NCI-H748 (cell line): ENCODE measurements around the gene SEMA4A.

Experiments used
- DNase-seq: peaks from one replicate; lab custom pipeline; 2025; ENCODE audit not compliant: unreplicated experiment; lab: John Stamatoyannopoulos, UW

Gene SEMA4A

DNA sequence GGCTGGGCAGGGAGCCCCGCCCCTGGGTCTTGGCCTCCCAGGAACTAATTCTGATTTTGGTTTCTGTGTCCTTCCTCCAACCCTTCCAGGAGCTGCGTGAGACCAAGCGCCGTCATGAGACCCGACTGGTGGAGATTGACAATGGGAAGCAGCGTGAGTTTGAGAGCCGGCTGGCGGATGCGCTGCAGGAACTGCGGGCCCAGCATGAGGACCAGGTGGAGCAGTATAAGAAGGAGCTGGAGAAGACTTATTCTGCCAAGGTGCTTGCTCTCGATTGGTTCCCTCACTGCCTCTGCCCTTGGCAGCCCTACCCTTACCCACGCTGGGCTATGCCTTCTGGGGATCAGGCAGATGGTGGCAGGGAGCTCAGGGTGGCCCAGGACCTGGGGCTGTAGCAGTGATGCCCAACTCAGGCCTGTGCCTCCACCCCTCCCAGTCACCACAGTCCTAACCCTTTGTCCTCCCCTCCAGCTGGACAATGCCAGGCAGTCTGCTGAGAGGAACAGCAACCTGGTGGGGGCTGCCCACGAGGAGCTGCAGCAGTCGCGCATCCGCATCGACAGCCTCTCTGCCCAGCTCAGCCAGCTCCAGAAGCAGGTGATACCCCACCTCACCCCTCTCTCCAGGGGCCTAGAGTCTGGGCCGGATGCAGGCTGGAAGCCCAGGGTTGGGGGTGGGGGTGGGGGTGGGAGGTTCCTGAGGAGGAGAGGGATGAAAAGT lies 18.5 kb upstream of the SEMA4A start:
- no peak for DNase-seq

- no peak for DNase-seq
Measured at GRCh38 chr1:156135930-156136871, 17.2 kb upstream of the SEMA4A start.

DNA sequence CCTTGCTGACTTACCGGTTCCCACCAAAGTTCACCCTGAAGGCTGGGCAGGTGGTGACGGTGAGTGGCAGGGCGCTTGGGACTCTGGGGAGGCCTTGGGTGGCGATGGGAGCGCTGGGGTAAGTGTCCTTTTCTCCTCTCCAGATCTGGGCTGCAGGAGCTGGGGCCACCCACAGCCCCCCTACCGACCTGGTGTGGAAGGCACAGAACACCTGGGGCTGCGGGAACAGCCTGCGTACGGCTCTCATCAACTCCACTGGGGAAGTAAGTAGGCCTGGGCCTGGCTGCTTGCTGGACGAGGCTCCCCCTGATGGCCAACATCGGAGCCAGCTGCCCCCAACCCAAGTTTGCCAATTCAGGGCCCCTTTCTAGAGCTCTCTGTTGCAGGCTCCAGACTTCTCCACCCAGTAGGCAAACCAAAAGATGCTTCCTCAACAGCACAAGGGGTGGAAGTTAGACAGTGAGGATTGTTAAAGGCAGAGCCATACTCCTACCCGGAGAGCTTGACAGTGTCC lies 16.4 kb upstream of the SEMA4A start:
- DNase-seq: no peak

DNA sequence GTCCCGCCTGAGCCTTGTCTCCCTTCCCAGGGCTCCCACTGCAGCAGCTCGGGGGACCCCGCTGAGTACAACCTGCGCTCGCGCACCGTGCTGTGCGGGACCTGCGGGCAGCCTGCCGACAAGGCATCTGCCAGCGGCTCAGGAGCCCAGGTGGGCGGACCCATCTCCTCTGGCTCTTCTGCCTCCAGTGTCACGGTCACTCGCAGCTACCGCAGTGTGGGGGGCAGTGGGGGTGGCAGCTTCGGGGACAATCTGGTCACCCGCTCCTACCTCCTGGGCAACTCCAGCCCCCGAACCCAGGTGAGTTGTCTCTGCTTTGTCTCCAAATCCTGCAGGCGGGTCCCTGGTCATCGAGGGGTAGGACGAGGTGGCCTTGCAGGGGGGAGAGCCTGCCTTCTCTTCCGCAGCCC lies 14.9 kb upstream of the SEMA4A start:
- no peak for DNase-seq

GRCh38 chr1:156140879-156141707 lies 12.3 kb upstream of the SEMA4A start:
- DNase-seq: peak; percentile 16

GRCh38 chr1:156143765-156144489 lies 9.5 kb upstream of the SEMA4A start:
- DNase-seq: no peak

GRCh38 chr1:156144742-156145141 lies 8.6 kb upstream of the SEMA4A start:
- no peak for DNase-seq

DNA sequence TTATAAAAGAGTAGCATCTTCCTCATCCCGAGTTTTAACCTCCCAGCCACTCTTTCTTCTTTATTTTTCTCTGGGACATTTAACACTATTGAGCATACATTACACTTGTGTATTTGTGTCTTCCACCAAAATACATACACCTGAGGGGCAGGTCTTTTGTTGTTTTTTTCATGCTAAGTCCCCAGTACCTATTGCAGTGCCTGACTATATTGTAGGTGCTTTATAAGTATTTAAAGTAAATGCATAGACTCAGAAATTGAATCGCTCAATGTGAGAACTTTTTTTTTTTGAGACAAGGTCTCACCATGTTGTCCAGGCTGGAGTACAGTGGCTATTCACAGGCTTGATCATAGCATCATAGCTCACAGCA lies 7.8 kb upstream of the SEMA4A start:
- DNase-seq: no peak

GRCh38 chr1:156146020-156146768 lies 7.2 kb upstream of the SEMA4A start:
- peak; percentile 82 for DNase-seq

- no peak for DNase-seq
Measured at GRCh38 chr1:156146769-156147405, 6.5 kb upstream of the SEMA4A start.

DNA sequence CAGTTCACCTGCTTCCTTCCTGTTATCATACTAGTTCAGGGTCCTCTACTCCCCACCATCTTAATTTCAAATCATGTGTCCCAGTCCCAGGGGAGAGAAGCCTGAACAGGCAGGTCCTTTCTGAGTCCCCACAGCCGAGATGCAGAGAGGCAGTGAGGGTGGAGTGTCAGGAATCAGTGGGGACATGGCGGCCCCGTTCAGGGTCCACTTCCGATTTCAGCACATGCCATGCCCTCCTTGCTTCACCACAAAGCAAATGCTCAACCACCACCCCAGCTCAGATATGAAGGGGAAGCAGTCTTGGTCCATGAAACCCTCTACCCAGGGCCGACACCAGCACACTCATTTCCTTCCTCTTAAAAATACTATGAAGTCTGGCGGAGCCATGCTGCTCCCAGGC lies 5.2 kb upstream of the SEMA4A start:
- no peak for DNase-seq

GRCh38 chr1:156149374-156150332 lies 3.7 kb upstream of the SEMA4A start:
- DNase-seq: peak; percentile 30

- DNase-seq: no peak
Measured at GRCh38 chr1:156150333-156151011, 2.9 kb upstream of the SEMA4A start.

DNA sequence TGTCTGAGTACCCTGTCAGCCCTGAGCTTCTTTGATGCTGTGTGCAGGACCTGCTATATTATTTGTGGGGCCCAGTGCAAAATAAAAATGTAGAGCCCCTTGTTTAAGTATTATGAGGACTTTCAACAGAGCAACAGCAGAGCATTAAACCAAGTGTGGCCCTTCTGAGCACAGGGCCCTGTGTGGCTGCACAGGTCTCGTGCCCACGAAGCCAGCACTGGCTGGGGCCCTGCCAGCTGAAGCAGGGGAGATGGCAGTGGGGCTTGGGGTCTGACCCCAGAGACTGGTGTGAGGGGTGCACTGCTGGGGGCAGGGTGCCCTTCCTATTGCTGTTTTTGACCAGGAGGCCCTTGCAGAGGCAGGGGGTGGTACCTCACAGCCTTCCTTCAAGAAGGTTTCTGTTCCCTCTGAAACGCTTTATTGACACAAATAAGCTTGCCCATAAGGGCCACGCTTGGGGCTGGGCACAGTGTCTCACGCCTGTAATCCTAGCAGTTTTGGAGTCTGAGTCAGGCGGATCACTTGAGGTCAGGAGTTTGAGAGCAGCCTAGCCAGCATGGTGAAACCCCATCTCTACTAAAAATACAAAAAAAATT lies 2.2 kb upstream of the SEMA4A start:
- DNase-seq: no peak

GRCh38 chr1:156152628-156153027 lies 757 bp upstream of the SEMA4A start:
- no peak for DNase-seq

- DNase-seq: no peak
Measured at GRCh38 chr1:156154317-156154749, 948 bp downstream of the SEMA4A start.
